Suprapubic skin (tissue), 4 donors: ENCODE data around the gene STARD3NL. TPM values are rescaled to one million over a fixed set of nuclear protein-coding genes. Genes with fewer than 3 reads are reported as not detected.

Experiments used
- DNase-seq, 2 donors: peaks; one replicate each; pipeline ENCODE4 v3.0.0-alpha.2; 2019; ENCODE audit warnings: low spot score in 2 of 2
- H3K27ac ChIP-seq: fragments of 200-600 bp; sonication (generic); one replicate; pipeline ENCODE4 v1.5.1; 2019
- H3K27me3 ChIP-seq: fragments of 200-600 bp; sonication (generic); one replicate; pipeline ENCODE4 v1.5.1; 2019
- H3K36me3 ChIP-seq: fragments of 200-600 bp; sonication (generic); one replicate; pipeline ENCODE4 v1.5.1; 2019
- H3K4me1 ChIP-seq: fragments of 200-600 bp; sonication (generic); one replicate; pipeline ENCODE4 v1.5.1; 2019
- H3K4me3 ChIP-seq: fragments of 200-600 bp; sonication (generic); one replicate; pipeline ENCODE4 v1.5.1; 2019; ENCODE audit warnings: mild to moderate bottlenecking
- H3K9me3 ChIP-seq: fragments of 200-600 bp; sonication (generic); one replicate; pipeline ENCODE4 v1.5.1; 2019
- CTCF ChIP-seq, 2 donors: fragments of 200-600 bp in 1 of 2; fragments of 450-650 bp in 1 of 2; sonication (generic) in 1 of 2; IDR thresholded peaks; one replicate each; pipeline ENCODE4 v1.5.1; 2016 to 2019; ENCODE audit warnings: antibody characterized with exemption in 2 of 2, mild to moderate bottlenecking in 1 of 2, moderate library complexity in 1 of 2
- EP300 ChIP-seq: sonication (generic); formaldehyde crosslinking; IDR thresholded peaks from one replicate; pipeline ENCODE4 v1.6.1; 2017; ENCODE audit warnings: antibody characterized with exemption
- POLR2A ChIP-seq, 2 donors: fragments of 450-650 bp; IDR thresholded peaks; one replicate each; pipeline ENCODE4 v1.6.1; 2017; ENCODE audit warnings: antibody characterized with exemption in 2 of 2, mild to moderate bottlenecking in 2 of 2, moderate library complexity in 2 of 2
- POLR2AphosphoS5 ChIP-seq, 3 donors: sonication (generic); formaldehyde crosslinking; IDR thresholded peaks; one replicate each; pipeline ENCODE4 v1.6.1; 2017; ENCODE audit warnings: antibody characterized with exemption in 3 of 3
- WGBS: methylation state at CpG from one replicate; pipeline ENCODE4 v1.1.5; 2018; 5-methylcytosine and 5-hydroxymethylcytosine counted together
- total RNA-seq, 4 donors: library from RNA; depleted of rRNA; stranded (reverse); fragments of >200 nt; gene quantifications; one replicate each; pipeline ENCODE4 v1.1.0, GENCODE V29; 2016

Gene STARD3NL
- total RNA-seq, 4 donors from 2014 or later, result 7.4 to 12.4 (median 7.9) TPM

DNA sequence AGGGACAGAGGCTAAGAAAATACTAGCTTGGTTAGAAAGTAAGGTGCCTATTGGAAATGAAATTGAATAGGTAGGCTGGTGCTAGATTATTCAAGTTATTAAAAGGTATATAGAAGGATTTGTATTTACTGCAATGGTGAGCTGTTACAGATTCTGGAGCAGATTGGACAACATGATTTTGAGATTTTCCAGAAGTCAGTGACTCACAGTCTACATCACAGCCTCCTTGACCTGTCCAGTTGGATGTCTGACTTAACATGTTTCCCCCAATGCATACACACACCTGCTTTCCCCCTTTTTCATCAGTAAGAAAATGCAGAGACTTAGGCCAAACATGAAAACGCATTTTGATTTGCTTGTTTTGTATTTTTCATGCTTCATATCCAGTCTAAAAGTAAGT, 33.4 kb downstream of the STARD3NL start:
- DNase-seq, result no peak
- WGBS, result 94% methylated on average over 1 of the region's 1 CpG
- Histone ChIP-seq H3K27me3 (no peaks in the 10 kb centered on the region), H3K27ac (no peak overlapping the region), H3K36me3 (peaks cover 19% of the 10 kb centered on the region), H3K4me3 (no peak overlapping the region), H3K9me3 (no peaks in the 10 kb centered on the region), H3K4me1 (peaks cover 15% of the 10 kb centered on the region)
- no peak for TF ChIP-seq CTCF (IDR thresholded peaks at IDR 0.05)
- no peak for TF ChIP-seq POLR2A (IDR thresholded peaks at IDR 0.05)

DNA sequence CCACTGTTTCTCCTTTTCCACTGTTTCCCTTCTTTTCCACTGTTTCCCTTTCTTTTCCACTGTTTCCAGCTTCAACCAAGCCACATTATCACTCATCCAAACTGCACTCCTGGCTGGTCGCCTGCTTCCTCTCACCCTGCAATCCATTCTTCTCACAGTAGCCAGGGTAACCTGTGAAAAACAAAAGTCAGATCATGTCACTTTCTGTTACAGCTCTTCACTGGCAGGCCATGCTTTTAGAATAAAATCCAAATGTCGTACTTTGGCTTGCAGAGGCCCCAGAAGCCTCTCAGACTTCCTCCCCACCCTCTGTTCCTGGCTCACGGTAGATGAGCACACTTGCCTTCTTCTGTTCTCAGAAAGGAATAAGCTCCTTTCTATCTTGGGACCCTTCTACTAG, 33.9 kb downstream of the STARD3NL start:
- 51% methylated on average over 3 of the region's 3 CpGs for WGBS
- no peak overlapping the region for H3K27ac ChIP-seq

GRCh38 chr7:38215115-38215514, 37.1 kb downstream of the STARD3NL start:
- peaks cover 39% of the 10 kb centered on the region for H3K36me3 ChIP-seq
- TF ChIP-seq EP300 (no peak), POLR2AphosphoS5 (IDR thresholded peaks at IDR 0.05) (no peak), POLR2A (IDR thresholded peaks at IDR 0.05) (no peak), CTCF (IDR thresholded peaks at IDR 0.05) (no peak)
- 44% methylated on average over 1 of the region's 1 CpG for WGBS
- no peak overlapping the region for H3K4me3 ChIP-seq
- peaks cover 15% of the 10 kb centered on the region for H3K4me1 ChIP-seq
- no peaks in the 10 kb centered on the region for H3K9me3 ChIP-seq
- H3K27ac ChIP-seq, result no peak overlapping the region
- no peak for DNase-seq
- no peaks in the 10 kb centered on the region for H3K27me3 ChIP-seq

More for the DNA sequence above, 33.9 kb downstream of the STARD3NL start:
- TF ChIP-seq POLR2A (IDR thresholded peaks at IDR 0.05) (no peak), EP300 (no peak), CTCF (IDR thresholded peaks at IDR 0.05) (no peak), POLR2AphosphoS5 (IDR thresholded peaks at IDR 0.05) (no peak)
- Histone ChIP-seq H3K27me3 (no peaks in the 10 kb centered on the region), H3K36me3 (peaks cover 23% of the 10 kb centered on the region), H3K9me3 (no peaks in the 10 kb centered on the region), H3K4me1 (peaks cover 15% of the 10 kb centered on the region), H3K4me3 (no peak overlapping the region)
- DNase-seq, result no peak

DNA sequence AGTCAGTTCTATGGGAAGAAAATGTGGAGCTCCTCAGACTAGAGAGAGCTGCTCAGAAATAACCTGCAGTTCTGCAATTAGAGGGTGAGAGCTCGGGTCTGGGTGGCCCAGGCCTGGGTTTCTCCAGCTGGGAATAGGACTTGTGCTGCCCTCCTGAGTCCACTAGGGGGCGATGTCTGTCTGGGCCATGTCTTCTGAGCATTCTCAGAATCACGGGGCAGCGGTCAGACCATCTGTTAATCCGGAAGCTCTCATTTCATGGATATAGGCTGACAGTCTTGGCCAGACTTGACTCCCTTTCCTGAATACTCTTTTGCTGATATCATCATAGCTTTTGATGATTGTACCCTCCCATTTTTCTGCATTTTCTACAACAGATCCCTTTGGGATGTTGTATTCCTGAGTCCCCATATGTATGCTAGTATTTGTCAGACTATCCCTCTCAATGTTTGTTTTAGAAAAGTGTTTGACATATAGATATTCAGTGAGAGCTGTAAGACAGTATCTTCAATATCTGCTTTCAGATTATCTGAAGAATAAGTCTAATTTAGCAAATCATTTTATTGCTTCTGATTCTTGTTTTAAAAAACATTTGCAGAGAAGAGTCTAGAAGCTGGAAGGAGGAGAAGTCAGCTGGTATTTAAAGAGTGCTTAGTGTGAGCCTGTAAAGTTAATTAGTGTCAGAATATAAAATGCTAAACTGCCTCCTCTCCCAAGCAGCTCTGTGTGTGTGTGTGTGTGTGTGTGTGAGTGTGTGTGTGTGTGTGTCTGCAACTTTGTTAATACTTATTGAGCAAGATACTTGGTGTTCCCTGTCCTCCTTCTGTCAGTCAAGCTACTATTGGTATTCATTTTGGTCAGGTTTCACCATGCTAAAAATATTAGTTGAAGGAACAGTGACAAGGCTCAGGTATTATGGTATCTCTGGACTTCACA, 38.0 kb downstream of the STARD3NL start:
- Histone ChIP-seq H3K27me3 (no peaks in the 10 kb centered on the region), H3K4me1 (peaks cover 15% of the 10 kb centered on the region), H3K36me3 (peaks cover 42% of the 10 kb centered on the region), H3K27ac (no peak overlapping the region), H3K9me3 (no peaks in the 10 kb centered on the region), H3K4me3 (no peak overlapping the region)
- 22% methylated on average over 5 of the region's 5 CpGs for WGBS
- TF ChIP-seq CTCF (IDR thresholded peaks at IDR 0.05), result peak; percentile 69 to 86
- TF ChIP-seq EP300, result no peak
- DNase-seq, result peak; percentile 78 to 82

GRCh38 chr7:38217672-38218071, 39.6 kb downstream of the STARD3NL start:
- no peak overlapping the region for H3K27ac ChIP-seq
- H3K4me1 ChIP-seq, result peaks cover 10% of the 10 kb centered on the region
- peaks cover 38% of the 10 kb centered on the region for H3K36me3 ChIP-seq
- H3K27me3 ChIP-seq, result no peaks in the 10 kb centered on the region
- no peak for DNase-seq
- no peak overlapping the region for H3K4me3 ChIP-seq
- no peak for TF ChIP-seq EP300
- TF ChIP-seq POLR2A (IDR thresholded peaks at IDR 0.05), result no peak
- no peak for TF ChIP-seq POLR2AphosphoS5 (IDR thresholded peaks at IDR 0.05)
- no peak for TF ChIP-seq CTCF (IDR thresholded peaks at IDR 0.05)
- H3K9me3 ChIP-seq, result no peaks in the 10 kb centered on the region
- WGBS, result 75% methylated on average over 2 of the region's 2 CpGs
